ENCODE measurements around the gene ZNF473.

Gene ZNF473

GRCh38 chr19:50025794-50026549 lies at the start of gene ZNF473:
TSS of gene ZNF473 (plus strand) at chr19:50026005. CDS start at chr19:50031083, 5,078 bp downstream.
- peak; percentile 94 for DNase-seq

DNA sequence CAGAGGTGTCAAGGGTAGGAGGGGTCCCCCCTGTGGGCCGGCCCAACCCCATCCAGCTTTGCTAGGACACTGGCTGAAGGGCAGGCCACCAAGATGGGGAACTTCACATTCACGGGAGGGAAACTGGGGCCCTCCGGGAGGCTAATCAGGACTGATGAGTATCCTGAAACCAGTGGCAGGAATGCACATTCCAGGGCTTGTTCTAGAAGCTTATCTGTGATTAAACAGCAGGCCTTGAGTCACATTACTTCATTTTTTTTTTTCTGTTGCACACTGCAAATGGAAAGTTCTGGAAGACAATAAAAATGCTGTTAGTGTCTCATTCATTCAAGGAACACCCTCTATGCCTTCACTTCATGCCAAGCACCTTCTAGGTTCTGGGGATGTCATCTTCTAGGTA lies 49.3 kb upstream of the ZNF473 start:
- DNase-seq = no peak

DNA sequence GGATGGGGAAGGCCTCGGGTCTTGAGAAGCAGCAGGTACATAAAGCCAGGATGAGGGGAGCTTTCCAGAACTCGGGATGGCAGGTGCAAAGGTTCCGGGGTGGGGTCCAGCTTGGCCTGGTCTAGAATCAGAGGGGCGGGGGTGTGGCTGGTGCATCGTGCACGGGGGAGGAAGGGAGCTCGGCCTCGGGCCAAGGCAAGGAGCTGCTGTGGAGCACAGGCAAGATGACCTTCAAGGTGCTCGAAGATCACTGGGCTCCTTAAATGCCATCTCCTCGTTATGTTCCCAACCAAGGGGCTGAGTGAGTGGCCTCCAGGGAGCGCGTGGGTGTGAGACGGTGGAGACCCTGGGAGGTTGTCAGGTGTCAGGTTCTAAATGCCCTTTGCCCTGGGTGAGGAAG lies 48.7 kb upstream of the ZNF473 start:
- DNase-seq = no peak

GRCh38 chr19:49977881-49978280 lies 47.9 kb upstream of the ZNF473 start:
- no peak for DNase-seq

GRCh38 chr19:49978324-49978723 lies 47.5 kb upstream of the ZNF473 start:
- no peak for DNase-seq

DNA sequence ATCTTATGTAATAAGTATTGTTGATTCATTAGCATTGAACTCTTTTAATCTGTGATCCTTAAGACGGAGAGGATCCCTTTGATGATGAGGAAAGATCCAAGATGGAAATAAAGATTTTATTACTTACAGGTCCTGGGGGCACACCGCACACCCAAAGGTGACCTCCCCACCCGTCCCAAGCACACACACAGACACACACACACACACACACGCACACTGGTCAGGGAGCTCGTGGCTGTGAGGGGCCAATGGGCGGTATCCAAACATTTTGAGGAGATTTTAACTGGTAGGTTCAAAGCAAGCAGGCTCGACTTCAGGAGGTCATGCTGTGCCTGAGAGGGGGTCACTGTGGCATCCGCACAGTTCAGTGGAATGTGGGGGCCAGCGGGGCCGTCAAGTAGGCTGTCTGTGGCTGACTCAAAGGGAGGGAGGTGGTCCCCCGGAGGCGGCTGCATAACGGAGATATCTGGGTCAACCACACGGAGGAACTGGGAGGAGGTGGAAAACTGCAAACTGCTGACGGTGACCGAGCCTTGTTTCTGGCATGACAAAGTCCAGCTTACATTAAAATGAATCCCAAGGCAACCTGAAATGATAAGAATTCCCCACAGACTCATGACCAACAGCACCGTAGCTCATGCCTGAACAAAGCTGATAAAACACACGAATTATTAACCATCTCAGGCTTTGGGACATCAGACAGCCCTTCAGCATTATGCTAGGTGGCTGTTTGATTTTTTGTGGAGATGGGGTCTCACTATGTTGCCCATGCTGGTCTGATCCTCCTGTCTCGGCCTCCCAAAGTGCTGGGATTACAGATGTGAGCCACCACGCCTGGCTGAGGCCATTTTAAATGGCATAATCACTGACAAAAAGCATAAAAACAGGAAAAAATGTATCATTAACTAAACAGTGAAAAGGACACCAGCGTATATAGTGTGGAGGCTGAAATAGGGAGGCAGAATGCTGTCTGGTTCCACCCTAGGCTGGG lies 43.9 kb upstream of the ZNF473 start:
- DNase-seq = no peak

DNA sequence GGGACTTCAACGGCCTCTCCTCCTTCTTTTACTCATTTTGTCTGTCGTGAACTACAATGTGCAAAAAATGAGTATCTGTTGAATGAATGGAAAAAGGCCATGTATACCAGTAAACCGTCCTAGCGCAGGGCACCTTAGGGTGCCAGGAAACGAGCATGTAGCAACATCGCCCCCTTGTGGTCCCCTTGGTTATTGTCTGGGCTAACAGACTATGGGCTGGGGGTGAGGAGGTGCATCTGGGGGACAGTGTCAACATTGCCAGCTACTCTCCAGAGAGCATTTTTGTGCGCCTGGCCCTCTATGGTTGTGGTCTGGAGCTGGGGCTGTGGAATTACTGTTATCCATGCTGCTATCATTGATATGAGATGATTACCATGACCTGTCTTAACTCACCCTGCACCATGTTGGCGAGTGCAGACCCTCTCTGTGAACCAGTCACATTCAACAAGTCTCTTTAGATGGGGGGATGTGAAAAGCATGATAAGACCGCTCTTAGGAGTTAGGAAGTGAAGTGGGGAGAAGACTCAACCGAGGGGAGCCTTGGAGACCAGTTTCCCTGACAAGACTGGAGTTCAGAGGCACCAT lies 42.1 kb upstream of the ZNF473 start:
- DNase-seq = no peak

GRCh38 chr19:49984491-49984890 lies 41.3 kb upstream of the ZNF473 start:
- no peak for DNase-seq

GRCh38 chr19:49985871-49986270 lies 39.9 kb upstream of the ZNF473 start:
- DNase-seq = no peak

- no peak for DNase-seq
These were observed 39.5 kb upstream of the ZNF473 start for GRCh38 chr19:49986354-49986753.

GRCh38 chr19:49987159-49987698 lies 38.6 kb upstream of the ZNF473 start:
- no peak for DNase-seq

- no peak for DNase-seq
These were observed 37.8 kb upstream of the ZNF473 start for GRCh38 chr19:49988007-49988406.

- DNase-seq = no peak
These were observed 37.4 kb upstream of the ZNF473 start for GRCh38 chr19:49988433-49988832.

DNA sequence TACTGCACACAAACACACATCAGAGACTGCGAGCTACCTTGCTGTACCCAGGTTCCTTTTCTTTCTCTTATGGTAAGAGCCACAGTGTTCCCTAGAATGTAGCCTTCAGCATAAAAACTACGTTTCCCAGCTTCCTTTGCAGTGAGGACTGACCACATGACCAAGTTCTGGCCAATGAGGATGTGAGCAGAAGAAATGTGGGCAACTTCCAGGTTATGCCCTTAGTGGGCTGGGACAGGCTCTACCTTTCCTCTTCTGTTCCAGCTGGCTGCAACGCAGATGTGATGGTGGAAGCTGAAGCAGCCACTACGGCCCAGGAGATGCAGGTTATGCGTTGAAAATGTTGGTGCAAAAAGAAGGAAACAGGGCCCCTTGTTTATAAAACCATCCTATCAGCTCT lies 28.1 kb upstream of the ZNF473 start:
- DNase-seq = no peak

DNA sequence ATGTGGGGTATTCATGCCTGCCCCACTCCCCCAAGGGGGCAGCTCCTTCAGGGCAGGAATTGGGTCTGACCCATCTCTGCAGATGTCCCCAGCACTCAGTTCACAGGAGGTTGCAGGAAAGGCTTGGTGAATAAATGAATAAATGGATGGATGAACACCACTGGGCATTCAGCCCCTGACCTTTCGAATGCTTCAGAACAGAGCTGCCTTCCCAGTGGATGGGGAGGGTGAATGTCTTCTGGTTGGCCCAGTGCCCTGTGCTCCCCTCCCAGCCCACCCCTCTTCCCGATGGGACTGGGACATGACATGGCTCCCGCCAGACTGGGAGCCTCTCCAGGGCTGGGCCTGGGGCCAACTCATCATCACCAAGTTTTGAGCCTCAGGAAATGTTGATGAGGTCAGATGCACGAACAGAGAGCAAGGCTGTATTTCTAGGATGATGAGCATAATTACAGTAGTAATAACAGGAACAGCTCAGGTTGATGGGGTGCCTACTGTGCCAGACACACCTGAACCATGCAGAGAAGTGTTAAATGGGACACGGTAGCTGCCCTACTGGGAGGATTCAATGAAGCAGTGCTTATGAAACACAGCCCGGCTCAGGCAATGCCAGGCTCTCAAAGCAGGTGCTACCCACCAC lies 26.3 kb upstream of the ZNF473 start:
- DNase-seq = no peak

- no peak for DNase-seq
These were observed 25.6 kb upstream of the ZNF473 start for GRCh38 chr19:50000038-50000840.

DNA sequence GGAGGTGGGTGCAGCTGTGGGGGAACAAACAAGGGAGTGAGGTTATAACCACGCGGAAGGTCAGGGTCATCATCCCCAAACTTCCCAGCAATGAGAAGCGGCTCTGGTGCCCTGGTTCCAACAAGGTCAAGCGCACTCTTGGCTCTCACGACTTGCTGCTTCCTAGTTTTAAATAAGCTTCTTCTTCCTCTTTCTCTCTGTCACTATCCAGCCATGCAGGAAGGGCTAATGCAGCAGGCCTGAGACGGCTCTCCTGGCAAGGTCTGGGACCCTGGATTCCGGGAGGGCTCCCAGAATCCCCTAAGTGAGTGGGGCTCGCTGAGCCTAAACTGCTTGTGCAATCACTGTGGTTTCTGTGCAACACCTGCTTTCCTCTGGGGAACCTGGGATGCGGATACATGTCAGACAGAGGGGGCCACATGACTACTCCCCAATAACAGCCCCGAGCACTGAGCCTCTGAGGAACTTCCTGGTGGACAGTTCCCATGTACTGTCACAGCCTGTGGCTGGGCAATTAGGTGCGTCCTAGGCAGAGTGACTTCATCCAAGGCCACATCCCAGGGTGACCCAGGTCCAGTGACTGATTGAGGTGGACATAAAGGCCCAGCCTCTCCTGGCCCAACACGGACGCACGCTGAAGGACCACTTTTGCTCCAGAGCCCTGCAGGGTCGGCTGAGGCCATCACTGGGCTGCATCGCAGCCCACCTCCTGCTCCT lies 24.8 kb upstream of the ZNF473 start:
- DNase-seq = no peak

- no peak for DNase-seq
These were observed 24.0 kb upstream of the ZNF473 start for GRCh38 chr19:50001775-50002174.

DNA sequence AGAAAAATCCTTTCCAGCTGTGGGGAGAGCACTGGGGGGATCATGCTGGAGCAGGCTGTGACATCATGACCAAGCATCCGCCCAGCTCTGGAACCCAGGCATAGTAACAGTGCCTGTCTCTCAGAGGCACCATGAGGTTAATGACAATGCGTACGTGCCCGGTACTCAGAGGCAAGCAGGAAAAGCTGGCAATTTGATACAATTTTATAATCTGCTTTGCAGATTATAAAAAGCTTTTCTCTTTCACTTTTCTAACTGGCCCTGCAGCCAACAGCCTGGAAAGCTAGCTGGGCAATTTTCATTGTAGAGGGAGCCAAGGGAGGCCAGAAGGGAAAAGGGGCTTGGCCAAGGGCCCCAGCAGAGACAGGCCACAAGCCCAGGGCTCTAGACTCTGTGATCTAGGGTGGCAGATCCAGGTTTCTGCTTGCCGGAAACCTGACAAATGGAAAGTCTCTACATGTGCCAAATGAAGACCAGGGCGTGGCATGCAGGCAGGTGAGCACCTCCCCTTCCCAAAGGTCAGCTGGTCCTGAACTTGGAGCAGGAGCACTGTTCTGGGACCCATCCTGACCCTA lies 23.3 kb upstream of the ZNF473 start:
- no peak for DNase-seq

DNA sequence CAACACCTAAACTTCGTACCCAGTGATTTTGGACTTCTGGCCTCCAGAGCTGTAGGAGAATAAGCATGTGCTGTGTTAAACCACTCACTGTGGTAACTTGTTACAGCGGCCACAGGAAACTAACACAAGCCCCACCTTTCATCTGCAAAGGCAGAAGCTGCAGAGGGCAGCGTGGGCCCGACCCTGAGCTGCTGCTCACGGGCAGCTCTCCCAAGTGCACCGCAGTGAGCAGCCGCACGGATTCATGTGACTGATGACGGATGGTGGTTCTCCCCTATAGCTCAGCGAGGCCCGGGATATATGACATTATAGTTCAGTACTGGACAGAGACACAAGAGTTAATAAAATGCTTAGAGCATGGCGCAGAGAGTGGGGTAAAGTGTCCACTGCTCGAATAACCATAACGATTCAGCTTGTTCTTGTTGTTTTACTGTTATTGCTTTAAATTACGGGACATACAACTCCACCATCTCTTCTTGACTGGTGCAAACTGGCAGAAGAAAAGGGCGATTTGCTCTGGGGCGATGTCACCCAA lies 22.5 kb upstream of the ZNF473 start:
- DNase-seq = no peak

Data from NCI-H510A (cell line).